H9 (cell line): ENCODE results near the gene MAGI3. TPM values are rescaled to one million over a fixed set of nuclear protein-coding genes. Genes with fewer than 3 reads are reported as not detected.

ENCODE experiments used
- DNase-seq: peaks from one replicate; pipeline ENCODE4 v3.0.0-alpha.2; 2017
- H2AFZ ChIP-seq: one replicate; pipeline ENCODE4 v1.6.1; 2013; ENCODE audit warnings: mild to moderate bottlenecking, low read length, control low read depth, moderate library complexity
- H2AK5ac ChIP-seq: 2 replicates; pipeline ENCODE4 v1.6.1; 2013; ENCODE audit warnings: low read length, control low read depth, mixed read lengths; ENCODE audit not compliant: insufficient read length
- H2BK120ac ChIP-seq: one replicate; pipeline ENCODE4 v1.6.1; 2013; ENCODE audit warnings: low read depth, mild to moderate bottlenecking, low read length, control low read depth, inconsistent platforms; ENCODE audit not compliant: poor library complexity, severe bottlenecking
- H2BK12ac ChIP-seq: 2 replicates; pipeline ENCODE4 v1.6.1; 2013; ENCODE audit warnings: low read length, control low read depth, mixed read lengths, low read depth; ENCODE audit not compliant: insufficient read length
- H2BK15ac ChIP-seq: 2 replicates; pipeline ENCODE4 v1.6.1; 2013; ENCODE audit warnings: low read depth, low read length, control low read depth
- H2BK20ac ChIP-seq: one replicate; pipeline ENCODE4 v1.6.1; 2013; ENCODE audit warnings: low read depth, mild to moderate bottlenecking, low read length, control low read depth, inconsistent platforms; ENCODE audit not compliant: poor library complexity, severe bottlenecking
- H2BK5ac ChIP-seq: 2 replicates; pipeline ENCODE4 v1.6.1; 2013; ENCODE audit warnings: low read length, control low read depth, mixed read lengths; ENCODE audit not compliant: insufficient read length
- H3K14ac ChIP-seq: 2 replicates; pipeline ENCODE4 v1.6.1; 2013; ENCODE audit warnings: low read length, control low read depth; ENCODE audit not compliant: insufficient read depth
- H3K18ac ChIP-seq: 2 replicates; pipeline ENCODE4 v1.6.1; 2013; ENCODE audit warnings: low read depth, mild to moderate bottlenecking, mixed read lengths, low read length, control low read depth; ENCODE audit not compliant: insufficient read length
- H3K23ac ChIP-seq: 2 replicates; pipeline ENCODE4 v1.6.1; 2013; ENCODE audit warnings: low read length, control low read depth, mixed read lengths, low read depth; ENCODE audit not compliant: insufficient read length
- H3K23me2 ChIP-seq: 2 replicates; pipeline ENCODE4 v1.6.1; 2013; ENCODE audit warnings: low read depth, mild to moderate bottlenecking, mixed read lengths, low read length, control low read depth; ENCODE audit not compliant: insufficient read length, poor library complexity, severe bottlenecking
- H3K27ac ChIP-seq: 2 replicates; pipeline ENCODE4 v1.5.1; 2013; ENCODE audit warnings: low read length, control low read depth, mixed read lengths, low read depth; ENCODE audit not compliant: insufficient read length
- H3K27me3 ChIP-seq: 2 replicates; pipeline ENCODE4 v1.6.1; 2013; ENCODE audit warnings: low read length, control low read depth, inconsistent platforms; ENCODE audit not compliant: insufficient read depth
- H3K4ac ChIP-seq: 2 replicates; pipeline ENCODE4 v1.6.1; 2013; ENCODE audit warnings: low read depth, mild to moderate bottlenecking, control low read depth, inconsistent platforms, low read length, moderate library complexity
- H3K4me1 ChIP-seq: 2 replicates; pipeline ENCODE4 v1.6.1; 2013; ENCODE audit warnings: low read length, control low read depth, inconsistent platforms; ENCODE audit not compliant: insufficient read depth
- H3K4me2 ChIP-seq: 2 replicates; pipeline ENCODE4 v1.6.1; 2013; ENCODE audit warnings: low read length, control low read depth, mixed read lengths; ENCODE audit not compliant: insufficient read length, insufficient read depth
- H3K56ac ChIP-seq: 2 replicates; pipeline ENCODE4 v1.6.1; 2013; ENCODE audit warnings: low read depth, mild to moderate bottlenecking, mixed read lengths, low read length, control low read depth; ENCODE audit not compliant: insufficient read length
- H3K79me1 ChIP-seq: 2 replicates; pipeline ENCODE4 v1.6.1; 2013; ENCODE audit warnings: low read depth, mild to moderate bottlenecking, moderate library complexity, low read length, control low read depth, inconsistent platforms; ENCODE audit not compliant: insufficient read depth, poor library complexity, severe bottlenecking
- H3K79me2 ChIP-seq: 2 replicates; pipeline ENCODE4 v1.6.1; 2013; ENCODE audit warnings: low read length, control low read depth, inconsistent platforms; ENCODE audit not compliant: insufficient read depth
- H3K9ac ChIP-seq: 2 replicates; pipeline ENCODE4 v1.6.1; 2013; ENCODE audit warnings: low read length, control low read depth, mixed read lengths; ENCODE audit not compliant: insufficient read length; ENCODE audit errors: extremely low read depth
- H3K9me3 ChIP-seq: one replicate; pipeline ENCODE4 v1.6.1; 2013; ENCODE audit warnings: low read depth, low read length, inconsistent platforms; ENCODE audit not compliant: control insufficient read depth
- H3T11ph ChIP-seq: one replicate; pipeline ENCODE4 v1.6.1; 2013; ENCODE audit warnings: mild to moderate bottlenecking, low read length, control low read depth, inconsistent platforms
- H4K20me1 ChIP-seq: one replicate; pipeline ENCODE4 v1.6.1; 2013; ENCODE audit not compliant: control insufficient read depth, insufficient read length, insufficient read depth
- H4K5ac ChIP-seq: 2 replicates; pipeline ENCODE4 v1.6.1; 2013; ENCODE audit warnings: low read depth, mild to moderate bottlenecking, mixed read lengths, low read length, control low read depth; ENCODE audit not compliant: insufficient read length
- H4K8ac ChIP-seq: replicated peaks from 2 replicates; pipeline ENCODE4 v1.6.1; 2013; ENCODE audit warnings: low read length, control low read depth, mixed read lengths, low read depth; ENCODE audit not compliant: insufficient read length
- H4K91ac ChIP-seq: 2 replicates; pipeline ENCODE4 v1.6.1; 2013; ENCODE audit warnings: low read depth, mild to moderate bottlenecking, moderate library complexity, mixed read lengths, low read length, control low read depth; ENCODE audit not compliant: insufficient read length
- H3K27ac Mint-ChIP-seq, 3 experiments: 2 replicates in 2 of 3; 3 replicates in 1 of 3; pipeline ENCODE4 v1.8.0; 2020 to 2021; ENCODE audit warnings: mixed read lengths in 3 of 3, mild to moderate bottlenecking in 1 of 3, moderate library complexity in 1 of 3
- H3K27me3 Mint-ChIP-seq: 2 replicates; pipeline ENCODE4 v1.8.0; 2021; ENCODE audit warnings: low read depth, mild to moderate bottlenecking, moderate library complexity, mixed read lengths
- H3K36me3 Mint-ChIP-seq, 3 experiments: 2 replicates in 2 of 3; 3 replicates in 1 of 3; pipeline ENCODE4 v1.8.0; 2020 to 2021; ENCODE audit warnings: low read depth in 3 of 3, mixed read lengths in 3 of 3; ENCODE audit not compliant: insufficient read depth in 1 of 3
- H3K4me1 Mint-ChIP-seq, 2 experiments: 2 replicates each; pipeline ENCODE4 v1.8.0; 2020; ENCODE audit warnings: mixed read lengths in 2 of 2
- H3K4me3 Mint-ChIP-seq, 2 experiments: 2 replicates in 1 of 2; 3 replicates in 1 of 2; pipeline ENCODE4 v1.8.0; 2020 to 2021; ENCODE audit warnings: mild to moderate bottlenecking in 2 of 2, mixed read lengths in 2 of 2, moderate library complexity in 1 of 2
- H3K9me3 Mint-ChIP-seq, 2 experiments: 2 replicates in 1 of 2; 3 replicates in 1 of 2; pipeline ENCODE4 v1.8.0; 2020; ENCODE audit warnings: mild to moderate bottlenecking in 2 of 2, mixed read lengths in 2 of 2, moderate library complexity in 1 of 2
- CTCF ChIP-seq: fragments of 200-600 bp; sonication (generic); conservative IDR thresholded peaks from 3 replicates; pipeline ENCODE4 v1.8.0; 2021; ENCODE audit warnings: antibody characterized with exemption, mild to moderate bottlenecking
- WGBS: extraction: QIAGEN DNeasy Blood & Tissue Kit; methylation state at CpG from one replicate; pipeline ENCODE4 v1.1.7; 2013; ENCODE audit warnings: missing lambda C conversion rate, low lambda C conversion rate, mixed read lengths; ENCODE audit not compliant: insufficient read length; ENCODE audit errors: extremely low coverage; 5-methylcytosine and 5-hydroxymethylcytosine counted together
- total RNA-seq: library from RNA; stranded (reverse); gene quantifications from 2 replicates; pipeline ENCODE4 v1.2.1, GENCODE V29; 2021

The MAGI3 gene
- total RNA-seq, 1 experiment from 2014 or later, result 8.2 TPM

- Histone ChIP-seq H2BK20ac (no peak overlapping the region), H3K18ac (no peak overlapping the region), H2AFZ (no peak overlapping the region), H2BK120ac (no peak overlapping the region), H4K5ac (no peak overlapping the region), H3K9me3 (no peaks in the 10 kb centered on the region), H3K56ac (no peak overlapping the region), H3K4ac (no peak overlapping the region), H3K9ac (no peak overlapping the region), H3K27me3 (no peaks in the 10 kb centered on the region), H2BK5ac (no peak overlapping the region), H3K23ac (no peak overlapping the region), H3K14ac (no peak overlapping the region), H2AK5ac (no peak overlapping the region), H3K79me1 (no peaks in the 10 kb centered on the region), H4K8ac (no peak overlapping the region), H4K20me1 (no peaks in the 10 kb centered on the region), H4K91ac (no peak overlapping the region), H3T11ph (no peak overlapping the region), H3K27ac (no peak overlapping the region), H3K4me2 (no peak overlapping the region), H3K23me2 (no peaks in the 10 kb centered on the region), H2BK15ac (no peak overlapping the region), H3K4me1 (no peaks in the 10 kb centered on the region), H2BK12ac (no peak overlapping the region), H3K79me2 (no peaks in the 10 kb centered on the region)
- no peak for TF ChIP-seq CTCF
- Mint-ChIP-seq H3K9me3 (no peaks in the 10 kb centered on the region), H3K27ac (no peak overlapping the region; a peak in 2 of 7 replicates), H3K36me3 (no peaks in the 10 kb centered on the region), H3K4me1 (no peaks in the 10 kb centered on the region), H3K27me3 (no peaks in the 10 kb centered on the region), H3K4me3 (no peak overlapping the region)
- WGBS, result no CpG with 5 or more reads among the region's 3 CpGs
- DNase-seq, result no peak
Observed at GRCh38 chr1:113660088-113660487, 269.8 kb downstream of the MAGI3 start.
